Islet precursor cell (in vitro differentiated cells): Measurements from ENCODE around the gene DUSP22.
A peak's percentile ranks its signal among the peaks of the same experiment; 100 is the strongest.

Experiments used
- DNase-seq: peaks from one replicate; pipeline ENCODE4 v3.0.0-alpha.2; 2018

Gene DUSP22

DNA sequence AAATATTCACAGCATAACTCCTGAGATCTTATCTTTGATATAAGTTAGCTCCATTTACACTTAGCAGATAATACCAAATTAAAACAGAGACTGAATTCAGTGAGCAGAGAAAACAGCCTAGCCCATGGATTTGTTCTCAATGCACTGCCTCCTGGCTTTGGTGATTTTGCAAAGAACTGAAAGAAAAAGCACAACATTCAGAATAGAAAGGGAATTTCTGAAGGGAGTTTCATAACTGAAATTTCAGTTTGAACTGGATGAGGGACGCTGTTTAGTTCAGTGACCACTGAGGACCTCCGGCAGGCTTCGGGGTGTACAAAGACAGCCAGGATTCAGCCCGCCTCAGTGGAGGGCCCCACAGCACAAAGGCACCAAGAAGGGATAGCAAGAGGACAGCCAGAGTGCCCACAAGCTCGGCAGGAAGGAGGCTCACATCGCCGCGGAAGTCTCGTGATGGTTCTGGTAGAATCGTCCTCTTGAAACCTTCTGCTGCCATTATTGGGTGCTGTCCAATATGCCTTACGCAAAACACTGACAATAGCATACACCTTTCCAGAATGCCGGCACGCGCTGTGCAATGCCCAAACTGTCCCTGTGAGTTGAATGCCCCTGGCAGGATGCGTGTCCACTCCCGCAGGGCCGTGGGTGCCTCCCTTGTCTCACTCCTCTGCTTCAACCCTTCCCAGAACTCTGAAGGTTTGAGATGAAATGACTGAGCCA, 89.6 kb downstream of the DUSP22 start:
- DNase-seq: no peak

DNA sequence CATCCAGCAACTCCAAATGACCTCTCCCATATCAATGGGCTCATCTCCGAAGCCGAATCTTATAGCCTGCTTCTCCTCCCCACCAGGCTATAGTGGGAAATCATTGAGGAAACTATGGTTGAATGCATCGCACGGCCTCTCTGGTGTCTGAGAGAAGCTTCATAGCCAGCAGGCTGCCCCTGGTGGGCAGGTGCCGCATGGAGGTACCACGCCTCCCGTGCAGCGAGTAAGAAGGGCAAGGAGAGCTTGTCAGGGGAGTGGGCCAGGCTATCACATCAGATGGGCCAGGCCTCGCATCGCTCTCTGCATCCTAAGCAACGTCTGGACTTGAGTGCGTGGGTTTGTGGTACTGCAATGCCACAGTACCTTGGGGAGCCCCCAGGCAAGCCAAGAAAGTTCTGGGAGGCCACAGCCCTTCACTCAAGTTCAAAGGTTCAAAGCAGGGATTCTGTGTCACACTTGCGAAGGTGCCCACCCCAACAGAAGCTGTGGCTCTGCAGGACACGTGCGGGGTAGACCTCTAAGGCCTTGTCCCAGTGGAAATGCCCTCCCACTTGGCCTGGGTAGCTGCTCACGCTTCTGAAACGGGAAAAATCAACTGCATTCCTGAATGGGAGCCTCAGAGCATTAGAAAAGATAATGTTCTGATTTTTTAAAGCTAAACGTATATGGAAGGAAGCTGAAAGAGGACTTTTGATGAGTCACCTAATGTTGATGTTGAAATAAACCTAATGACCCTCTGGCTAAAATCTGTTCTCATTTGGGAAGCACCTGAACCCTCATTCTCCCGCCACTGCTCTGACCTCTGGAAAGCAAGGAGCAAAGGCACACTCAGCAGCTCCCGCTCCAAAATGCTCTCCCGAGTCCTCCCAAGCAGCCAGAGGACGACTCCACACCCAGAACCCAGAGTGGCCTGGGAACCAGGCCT, 90.9 kb downstream of the DUSP22 start:
- DNase-seq: no peak

DNA sequence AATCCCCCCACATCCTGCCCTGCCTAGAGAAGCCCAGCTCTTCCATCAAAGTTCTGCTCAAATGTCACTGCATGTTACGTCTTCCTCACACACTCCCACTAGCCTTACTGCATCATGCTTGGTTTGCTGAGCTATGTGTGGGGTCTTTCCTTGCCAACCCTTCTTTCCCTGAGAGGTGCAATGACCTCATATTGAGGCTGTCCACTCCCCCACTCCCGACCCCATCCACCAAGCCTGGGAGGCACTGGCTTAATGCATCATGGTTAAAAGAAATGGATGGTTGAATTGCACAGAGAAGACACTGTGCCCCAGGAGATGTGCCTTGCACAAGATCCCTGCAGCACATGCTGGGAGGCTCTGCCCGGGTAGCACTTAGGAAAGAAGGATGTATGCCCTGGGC, 91.6 kb downstream of the DUSP22 start:
- no peak for DNase-seq

DNA sequence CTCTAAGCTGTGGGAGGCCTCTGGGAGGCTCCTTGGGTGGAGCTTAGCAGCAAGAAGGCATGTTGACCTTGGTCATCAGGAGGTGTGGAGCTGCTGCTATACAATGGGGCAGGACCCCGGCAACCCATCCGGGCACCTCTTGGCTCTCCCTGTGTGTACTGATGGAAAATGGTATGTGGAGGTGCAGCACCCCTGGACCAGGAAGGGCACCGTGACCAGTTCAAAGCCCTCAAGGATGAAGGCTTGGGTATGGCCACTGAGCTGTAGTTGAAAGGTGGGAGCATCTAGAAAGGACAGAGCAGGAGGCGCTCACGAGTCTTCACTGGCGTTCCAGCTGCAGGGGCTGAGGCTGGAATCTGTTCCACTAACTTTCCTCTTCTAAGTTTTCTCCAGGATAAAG, 92.6 kb downstream of the DUSP22 start:
- DNase-seq: no peak

DNA sequence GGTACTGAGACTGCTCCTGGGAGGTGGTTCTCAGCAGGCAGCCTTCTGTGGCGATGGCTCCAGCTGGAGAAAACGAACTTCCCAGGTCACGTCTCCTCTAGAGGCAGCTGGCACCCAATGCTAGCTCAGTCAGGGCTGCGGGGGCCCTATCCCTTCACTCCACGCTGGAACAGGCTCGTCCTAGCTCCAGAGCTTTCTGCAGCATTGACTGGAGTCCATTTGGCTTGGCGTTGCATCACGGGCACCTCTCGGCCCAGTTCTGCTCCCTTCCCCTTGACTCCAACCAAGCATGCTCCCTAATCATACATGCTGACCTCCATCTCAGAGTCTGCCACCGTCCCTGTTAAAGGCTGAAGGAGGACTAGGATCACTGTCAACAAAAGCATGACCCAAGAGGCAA, 93.3 kb downstream of the DUSP22 start:
- no peak for DNase-seq

DNA sequence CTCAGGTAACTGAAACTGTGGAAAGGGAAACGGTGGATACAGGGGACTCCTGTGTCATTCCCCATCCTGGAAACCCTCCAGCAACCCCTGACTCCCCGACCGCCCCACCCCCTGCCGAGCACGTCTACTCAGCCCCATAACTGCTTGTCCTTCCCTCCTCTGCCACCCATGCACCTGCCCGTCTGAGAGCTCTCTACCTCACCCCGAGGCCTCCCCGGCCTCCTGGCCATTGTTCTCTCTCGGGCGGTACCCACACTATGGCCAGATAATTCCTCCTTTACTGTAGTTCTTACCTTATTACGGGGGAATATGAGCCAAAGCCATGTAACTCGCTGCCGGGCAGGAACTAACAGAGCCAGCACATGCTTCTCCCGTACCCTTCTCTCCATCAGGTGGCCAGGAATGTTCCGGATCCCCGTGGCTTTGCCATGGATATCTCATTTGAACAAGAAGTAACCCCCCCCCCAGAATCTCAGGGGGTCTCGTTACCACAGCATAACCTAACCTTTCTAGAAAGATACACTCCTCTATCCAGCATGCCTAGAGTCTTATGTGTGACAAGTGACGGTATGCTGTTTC, 94.5 kb downstream of the DUSP22 start:
- no peak for DNase-seq

DNA sequence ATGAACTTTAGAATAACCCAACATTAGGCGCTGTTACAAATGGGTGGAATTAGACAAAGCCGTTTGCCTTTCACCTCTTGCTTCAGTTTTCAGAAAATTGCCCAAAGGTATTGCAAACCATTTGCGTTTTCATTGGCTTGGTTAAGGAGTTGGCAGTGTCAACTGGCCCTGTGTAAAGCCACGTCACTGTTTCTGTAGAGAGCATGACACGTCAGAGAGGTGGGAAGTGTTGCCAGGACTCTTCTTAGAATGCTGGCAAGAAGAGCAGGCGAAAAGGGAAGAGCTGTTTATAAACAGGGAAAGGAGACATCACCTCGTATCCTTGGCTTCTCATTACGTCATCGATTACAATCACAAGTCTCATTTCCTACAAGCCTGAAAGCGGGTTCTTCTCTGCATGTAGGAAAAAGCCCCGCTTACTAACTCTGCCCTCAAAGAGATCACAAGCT, 95.0 kb downstream of the DUSP22 start:
- no peak for DNase-seq

DNA sequence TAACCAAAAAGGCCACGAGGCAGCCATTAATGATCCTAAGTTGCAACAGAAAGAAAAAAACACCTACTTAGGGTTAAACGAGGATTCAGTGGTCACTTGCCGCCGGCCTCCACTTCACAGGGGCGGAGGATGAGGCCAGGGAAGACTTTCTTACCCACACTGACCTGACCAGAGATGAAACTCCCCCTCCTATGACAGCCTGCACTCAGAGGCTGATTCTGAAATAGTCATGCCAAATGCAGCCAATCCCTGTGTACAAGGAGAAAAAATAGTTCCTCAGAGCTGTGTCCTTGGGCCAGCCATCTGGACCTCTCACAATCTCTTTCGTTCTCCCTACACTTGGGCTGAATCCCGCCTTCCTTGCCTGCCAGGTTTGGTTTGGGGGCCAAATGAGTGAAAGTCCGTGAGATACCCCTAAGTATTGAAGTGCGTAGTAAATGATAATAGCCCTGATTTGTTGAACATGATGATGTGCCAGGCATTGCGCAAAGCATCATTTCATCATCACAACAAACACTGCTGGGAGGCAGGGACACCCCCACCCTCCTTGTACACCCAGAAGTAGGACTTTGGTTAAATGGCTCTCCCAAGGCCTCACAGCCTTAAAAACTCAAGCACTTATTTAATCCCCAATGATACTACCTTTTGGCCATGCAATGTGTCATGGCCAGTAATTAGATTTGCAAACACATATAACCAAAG, 96.1 kb downstream of the DUSP22 start:
- no peak for DNase-seq

DNA sequence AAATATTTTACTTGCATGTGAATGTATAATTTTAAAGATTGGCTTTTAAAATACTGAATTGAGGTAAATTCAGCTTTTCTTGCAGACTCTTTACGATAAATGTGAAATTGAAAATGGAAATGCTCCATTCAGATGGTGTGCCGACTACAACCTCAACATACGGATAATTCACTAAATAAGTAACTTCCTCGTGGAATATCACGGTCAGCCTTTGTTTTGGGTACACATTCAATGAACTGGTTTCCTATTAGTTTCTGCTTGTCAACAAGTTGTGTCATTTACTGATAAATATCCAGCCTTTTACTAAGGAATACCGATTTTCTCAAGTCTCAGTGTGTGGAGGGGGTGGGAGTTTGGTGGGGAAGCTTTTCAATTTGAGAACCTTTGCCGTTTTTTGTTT, 96.9 kb downstream of the DUSP22 start:
- DNase-seq: no peak

DNA sequence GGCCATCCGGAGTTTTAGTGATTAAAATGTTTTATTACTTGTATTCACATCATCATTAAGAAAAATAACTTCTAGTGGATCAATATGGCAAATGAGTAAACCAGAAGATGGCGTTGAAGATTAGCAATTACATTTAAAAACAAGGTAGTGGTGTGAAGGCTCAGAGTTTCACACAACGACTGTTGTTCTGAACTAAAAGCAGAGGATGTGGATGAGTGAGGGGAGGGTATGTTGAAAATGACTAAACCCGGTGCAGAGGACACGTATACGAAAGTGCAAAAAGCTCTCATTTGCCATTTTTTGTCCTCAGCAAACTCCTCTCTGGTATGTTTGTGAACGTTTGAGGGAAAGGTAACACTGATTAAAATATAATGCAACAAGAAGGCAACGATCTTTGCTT, 97.3 kb downstream of the DUSP22 start:
- DNase-seq: no peak

DNA sequence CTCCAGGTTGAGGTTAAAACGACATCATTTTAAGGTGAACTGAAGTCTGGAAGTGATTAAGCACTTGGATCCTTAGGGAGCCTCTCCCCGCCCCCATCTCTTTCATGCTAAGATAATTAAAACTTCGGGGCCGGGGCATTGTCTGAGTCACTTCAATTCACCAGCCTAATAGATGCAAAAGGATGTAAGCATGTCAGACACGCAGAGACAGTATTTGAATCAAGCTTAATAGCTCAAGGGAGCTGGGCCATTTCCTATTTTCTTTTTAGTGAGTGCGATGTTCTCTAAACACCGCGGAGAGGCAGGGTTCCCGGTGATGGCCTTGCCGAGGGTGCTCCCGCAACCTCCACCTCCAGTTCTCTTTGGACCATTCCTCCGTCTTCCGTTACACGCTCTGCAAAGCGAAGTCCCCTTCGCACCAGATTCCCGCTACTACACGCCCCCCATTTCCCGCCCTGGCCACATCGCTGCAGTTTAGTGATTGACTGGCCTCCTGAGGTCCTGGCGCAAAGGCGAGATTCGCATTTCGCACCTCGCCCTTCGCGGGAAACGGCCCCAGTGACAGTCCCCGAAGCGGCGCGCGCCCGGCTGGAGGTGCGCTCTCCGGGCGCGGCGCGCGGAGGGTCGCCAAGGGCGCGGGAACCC, 98.7 kb downstream of the DUSP22 start:
- peak; percentile 51 for DNase-seq

DNA sequence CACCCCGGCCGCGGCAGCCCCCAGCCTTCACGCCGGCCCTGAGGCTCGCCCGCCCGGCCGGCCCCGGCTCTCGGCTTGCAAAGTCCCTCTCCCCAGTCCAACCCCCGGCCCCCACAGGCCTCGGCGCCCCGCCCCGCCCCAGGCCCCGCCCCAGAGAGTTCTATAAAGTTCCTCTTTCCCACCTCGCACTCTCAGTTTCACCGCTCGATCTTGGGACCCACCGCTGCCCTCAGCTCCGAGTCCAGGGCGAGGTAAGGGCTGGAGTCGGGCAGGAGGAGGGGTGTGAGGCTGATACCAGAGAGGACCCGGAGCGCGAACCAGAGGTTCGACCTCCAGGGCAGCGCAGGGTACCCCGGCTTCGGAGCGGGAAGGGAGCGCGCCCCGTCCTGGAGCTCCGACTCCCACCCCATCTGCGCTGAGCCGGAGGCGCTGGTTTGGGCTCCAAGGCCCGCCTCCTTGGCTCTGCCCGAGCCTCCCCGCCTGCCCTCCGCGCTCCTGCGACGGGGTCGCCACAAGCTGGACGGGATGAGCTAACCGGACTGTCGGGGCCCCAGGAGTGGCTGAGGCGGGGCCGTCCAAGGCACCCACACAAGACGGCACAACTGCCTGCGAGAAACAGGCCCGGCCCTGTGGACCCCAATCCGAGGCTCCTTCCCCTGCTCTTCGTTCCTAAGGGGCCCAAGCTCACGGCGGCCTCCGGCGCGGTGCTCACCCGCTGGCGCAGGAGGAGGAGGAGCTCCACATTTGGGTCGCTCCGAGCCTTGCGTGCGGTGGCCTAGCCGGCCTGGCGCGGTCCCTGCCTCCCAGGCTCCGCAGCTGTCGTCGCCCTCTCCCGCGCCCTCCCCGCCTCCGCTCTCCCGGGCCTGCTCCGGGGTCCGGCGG, 99.5 kb downstream of the DUSP22 start, which contains the start of gene IRF4:
Gene IRF4, plus strand, starts transcription at position 194 of the 882 bp plus-strand sequence. CDS start 1,401 bp downstream, outside the sequence.
- DNase-seq: peak; percentile 62

DNA sequence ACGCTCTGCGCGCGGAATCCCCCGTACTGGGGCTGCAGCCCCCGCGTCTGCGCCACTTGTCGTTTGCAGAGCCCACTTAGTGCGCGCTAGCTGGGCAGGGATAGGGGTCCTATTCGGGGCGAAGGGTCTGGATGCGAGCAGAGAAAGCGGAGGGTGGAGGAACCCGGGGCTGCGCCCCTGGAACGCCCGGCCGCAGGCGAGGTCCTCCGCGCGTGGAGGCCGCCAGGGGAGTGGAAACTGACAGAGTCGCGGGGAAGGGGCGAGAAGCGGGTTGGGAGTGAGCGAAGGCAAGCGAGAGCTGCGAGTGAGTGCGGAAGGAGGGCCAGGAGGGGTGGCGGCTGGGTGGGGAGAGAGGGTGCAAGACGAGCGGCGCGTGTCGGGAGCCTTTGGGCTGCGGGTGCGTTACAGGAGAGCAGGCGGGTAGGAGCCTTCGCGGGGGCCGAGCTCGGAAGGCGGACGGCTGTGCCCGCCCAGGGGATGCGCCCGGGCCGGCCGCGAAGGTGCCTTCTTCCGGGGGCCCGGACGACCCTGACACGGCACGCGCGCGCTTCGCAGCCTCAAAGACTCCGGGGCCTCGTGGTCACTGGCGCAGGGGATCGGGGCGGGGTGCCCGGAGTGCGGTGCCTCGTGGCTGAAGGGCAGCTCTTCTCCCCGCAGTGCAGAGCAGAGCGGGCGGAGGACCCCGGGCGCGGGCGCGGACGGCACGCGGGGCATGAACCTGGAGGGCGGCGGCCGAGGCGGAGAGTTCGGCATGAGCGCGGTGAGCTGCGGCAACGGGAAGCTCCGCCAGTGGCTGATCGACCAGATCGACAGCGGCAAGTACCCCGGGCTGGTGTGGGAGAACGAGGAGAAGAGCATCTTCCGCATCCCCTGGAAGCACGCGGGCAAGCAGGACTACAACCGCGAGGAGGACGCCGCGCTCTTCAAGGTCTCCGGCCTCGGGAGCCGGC, 100.4 kb downstream of the DUSP22 start:
- peak; percentile 51 for DNase-seq

DNA sequence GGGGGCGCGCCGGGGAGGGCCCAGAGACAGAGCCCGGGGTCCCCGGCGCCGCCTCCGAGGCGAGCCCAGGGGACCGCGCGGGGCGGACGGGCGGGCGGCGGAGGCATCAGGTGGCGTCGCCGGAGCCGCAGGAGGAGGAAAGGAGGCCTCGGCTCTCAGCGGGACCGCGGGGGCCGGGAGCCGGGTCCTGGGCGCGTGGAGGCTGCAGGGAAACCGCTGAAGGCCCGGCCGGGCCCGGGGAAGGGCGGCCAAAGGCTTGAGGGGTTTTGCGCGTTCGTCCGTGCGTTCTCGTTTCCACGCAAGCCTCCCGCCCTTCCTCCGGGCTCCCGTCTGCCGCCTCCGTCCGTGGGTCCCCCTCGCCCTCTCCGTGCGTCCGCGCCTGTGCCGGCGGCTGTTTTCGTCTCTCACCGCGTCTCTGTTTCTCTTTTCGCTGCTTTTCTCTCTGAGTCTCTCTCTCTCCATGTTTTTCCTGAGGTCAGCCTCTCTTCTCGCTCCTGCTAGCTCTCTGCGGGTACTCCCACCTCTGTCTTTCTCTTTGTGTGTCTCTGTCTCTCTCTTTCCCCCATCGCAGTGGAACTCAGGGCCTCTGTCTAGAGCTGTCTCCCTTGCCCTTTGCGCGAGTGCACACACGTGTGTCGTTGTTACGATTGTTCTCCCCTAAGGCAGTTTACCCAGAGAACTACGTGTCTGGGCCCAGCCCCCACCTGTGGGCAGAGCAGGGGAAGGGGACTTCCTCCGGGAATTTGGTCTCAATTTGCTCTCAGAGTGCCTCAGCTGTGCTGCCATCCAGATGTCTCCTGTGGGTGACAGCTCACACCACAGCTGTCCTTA, 101.3 kb downstream of the DUSP22 start:
- DNase-seq: no peak

DNA sequence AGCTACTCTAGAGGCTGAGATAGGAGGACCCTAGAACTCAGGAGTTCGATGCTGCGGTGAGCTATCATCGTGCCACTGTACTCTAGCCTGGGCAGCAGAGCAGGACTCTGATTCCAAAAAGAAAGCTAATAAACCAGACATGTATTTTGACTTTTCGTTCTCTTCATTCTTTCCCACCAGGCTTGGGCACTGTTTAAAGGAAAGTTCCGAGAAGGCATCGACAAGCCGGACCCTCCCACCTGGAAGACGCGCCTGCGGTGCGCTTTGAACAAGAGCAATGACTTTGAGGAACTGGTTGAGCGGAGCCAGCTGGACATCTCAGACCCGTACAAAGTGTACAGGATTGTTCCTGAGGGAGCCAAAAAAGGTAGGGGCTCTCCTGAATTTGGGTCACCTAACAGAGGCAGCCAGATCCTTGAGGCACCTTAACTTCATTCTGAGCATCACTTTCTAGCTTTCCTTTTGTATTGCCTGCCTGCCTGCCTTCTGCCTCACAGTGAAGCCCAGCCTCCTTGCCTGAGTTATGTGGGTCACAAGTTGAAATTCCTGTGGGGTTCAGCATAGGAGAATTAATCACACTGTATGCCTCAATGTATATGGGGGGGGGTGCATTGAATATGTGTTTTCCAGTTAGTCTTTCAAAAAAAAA, 102.5 kb downstream of the DUSP22 start:
- DNase-seq: no peak

DNA sequence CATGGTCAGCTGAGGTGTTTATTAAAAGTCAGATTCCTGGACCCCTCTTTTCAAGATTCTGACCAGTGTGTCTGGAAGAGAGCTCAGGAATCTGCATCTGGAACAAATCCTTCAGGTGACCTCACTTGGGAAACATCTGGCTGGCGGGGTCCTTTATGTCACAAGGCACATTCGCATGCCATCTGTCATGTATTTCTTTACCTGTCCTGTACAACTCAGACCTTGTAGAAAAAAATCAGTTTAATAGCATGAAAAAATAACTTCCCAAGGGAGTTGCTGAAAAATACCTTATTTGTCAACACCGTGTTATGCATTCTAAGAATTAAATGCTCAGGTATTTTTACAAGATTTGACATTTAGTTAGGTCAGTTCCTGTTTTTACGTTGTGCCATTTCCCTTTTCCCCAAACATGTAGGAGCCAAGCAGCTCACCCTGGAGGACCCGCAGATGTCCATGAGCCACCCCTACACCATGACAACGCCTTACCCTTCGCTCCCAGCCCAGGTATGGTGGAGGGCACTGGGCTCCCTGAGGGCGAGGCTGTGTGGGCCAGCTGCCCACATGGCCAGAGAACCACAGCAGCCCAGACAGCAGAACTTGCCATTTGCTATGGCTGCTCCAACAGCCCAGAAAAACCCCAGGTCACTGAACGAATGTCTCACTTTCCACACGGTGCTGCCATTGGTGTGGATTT, 103.3 kb downstream of the DUSP22 start:
- peak; percentile 79 for DNase-seq

DNA sequence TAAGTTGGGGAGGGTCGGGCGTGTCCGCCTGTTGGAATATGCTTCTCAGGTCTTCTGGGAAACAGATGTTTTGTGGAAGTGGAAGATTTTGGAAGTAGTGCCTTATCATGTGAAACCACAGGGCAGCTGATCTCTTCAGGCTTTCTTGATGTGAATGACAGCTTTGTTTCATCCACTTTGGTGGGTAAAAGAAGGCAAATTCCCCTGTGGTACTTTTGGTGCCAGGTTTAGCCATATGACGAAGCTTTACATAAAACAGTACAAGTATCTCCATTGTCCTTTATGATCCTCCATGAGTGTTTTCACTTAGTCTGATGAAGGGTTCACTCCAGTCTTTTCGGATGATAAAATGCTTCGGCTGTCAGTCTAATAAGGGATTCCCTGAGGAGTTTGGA, 103.8 kb downstream of the DUSP22 start:
- DNase-seq: no peak

DNA sequence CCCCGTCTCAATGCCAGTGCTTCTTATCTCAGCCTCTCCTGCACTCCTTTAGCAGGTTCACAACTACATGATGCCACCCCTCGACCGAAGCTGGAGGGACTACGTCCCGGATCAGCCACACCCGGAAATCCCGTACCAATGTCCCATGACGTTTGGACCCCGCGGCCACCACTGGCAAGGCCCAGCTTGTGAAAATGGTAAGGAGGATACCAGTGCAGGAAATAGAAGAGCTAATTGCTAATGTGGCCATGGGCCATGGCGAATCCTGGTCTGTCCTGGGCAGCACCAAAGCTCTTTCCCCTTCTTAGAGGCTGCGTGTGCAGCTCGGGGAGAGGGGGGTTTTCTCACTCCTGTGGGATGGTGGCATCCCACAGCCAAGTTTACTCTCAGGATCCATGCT, 104.8 kb downstream of the DUSP22 start:
- DNase-seq: no peak
